DMS 273 (cell line): ENCODE data around the gene KMT5C.
A peak's percentile ranks its signal among the peaks of the same experiment; 100 is the strongest.
"Not testable (repeated sequence)": the region's sequence is repeated elsewhere in the genome, so short reads cannot be mapped to it uniquely, and the experiment has no call there.

Source experiments
- DNase-seq: peaks from one replicate; lab custom pipeline; 2025; ENCODE audit not compliant: unreplicated experiment; lab: John Stamatoyannopoulos, UW

Gene KMT5C

GRCh38 chr19:55316646-55317045 is 23.0 kb upstream of the KMT5C start:
- no peak for DNase-seq

- peak; percentile 77 for DNase-seq
These were observed 19.9 kb upstream of the KMT5C start for GRCh38 chr19:55319785-55320184.

- DNase-seq = no peak
These were observed 18.7 kb upstream of the KMT5C start for GRCh38 chr19:55320844-55321419.

- no peak for DNase-seq
These were observed 18.1 kb upstream of the KMT5C start for GRCh38 chr19:55321466-55322137.

- no peak for DNase-seq
These were observed 17.3 kb upstream of the KMT5C start for GRCh38 chr19:55322204-55322885.

- no peak for DNase-seq
These were observed 15.0 kb upstream of the KMT5C start for GRCh38 chr19:55324662-55325061.

- DNase-seq = no peak
These were observed 14.5 kb upstream of the KMT5C start, which contains the start of gene TMEM150B for GRCh38 chr19:55325172-55325571. TSS of gene TMEM150B (minus strand) at chr19:55325341. CDS start at chr19:55321036, 4,305 bp downstream.

- DNase-seq = peak; percentile 79
These were observed 10.8 kb upstream of the KMT5C start for GRCh38 chr19:55328774-55329318.

GRCh38 chr19:55329791-55330190 is 9.9 kb upstream of the KMT5C start:
- DNase-seq = not testable (repeated sequence)

- no peak for DNase-seq
These were observed 5.8 kb upstream of the KMT5C start for GRCh38 chr19:55333870-55334269.

- DNase-seq = no peak
These were observed 3.6 kb upstream of the KMT5C start for GRCh38 chr19:55336101-55336500.

GRCh38 chr19:55339889-55340783 is 460 bp downstream of the KMT5C start:
- no peak for DNase-seq

GRCh38 chr19:55340784-55341147 is 1.1 kb downstream of the KMT5C start:
- peak; percentile 76 for DNase-seq

- peak; percentile 90 for DNase-seq
These were observed 1.5 kb downstream of the KMT5C start for GRCh38 chr19:55341171-55341588.

GRCh38 chr19:55341595-55342531 is 2.2 kb downstream of the KMT5C start:
- no peak for DNase-seq

- DNase-seq = peak; percentile 84
These were observed 4.8 kb downstream of the KMT5C start for GRCh38 chr19:55344444-55344843.

- no peak for DNase-seq
These were observed 5.6 kb downstream of the KMT5C start for GRCh38 chr19:55345101-55345817.

- DNase-seq = peak; percentile 57
These were observed 6.4 kb downstream of the KMT5C start for GRCh38 chr19:55345818-55346724.
